Measurements from ENCODE around the gene RASD1.
"Not testable (repeated sequence)": the region's sequence is repeated elsewhere in the genome, so short reads cannot be mapped to it uniquely, and the experiment has no call there.

RASD1 gene

DNA sequence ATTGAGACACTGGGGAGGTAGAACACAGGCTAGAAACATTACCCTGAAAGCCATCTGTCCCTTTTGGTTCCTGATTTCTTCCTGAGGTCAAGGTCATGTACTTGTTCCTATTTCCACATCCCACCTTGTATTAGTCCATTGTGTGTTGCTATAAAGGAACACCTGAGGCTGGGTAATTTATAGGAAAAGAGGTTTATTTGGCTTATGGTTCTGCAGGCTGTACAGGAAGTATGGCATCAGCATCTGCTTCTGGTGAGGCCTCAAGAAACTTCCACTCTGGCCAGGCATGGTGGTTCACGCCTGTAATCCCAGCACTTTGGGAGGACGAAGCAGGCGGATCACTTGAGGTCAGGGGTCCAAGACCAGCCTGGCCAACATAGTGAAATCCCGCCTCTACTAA is 26.8 kb downstream of the RASD1 start:
- no peak for DNase-seq (ENCODE audit: low read depth, low spot score)

GRCh38 chr17:17468217-17469010 is 27.8 kb downstream of the RASD1 start:
- DNase-seq (ENCODE audit: low read depth, low spot score): no peak

GRCh38 chr17:17467720-17468119 is 28.5 kb downstream of the RASD1 start:
- DNase-seq (ENCODE audit: low read depth, low spot score): no peak

DNA sequence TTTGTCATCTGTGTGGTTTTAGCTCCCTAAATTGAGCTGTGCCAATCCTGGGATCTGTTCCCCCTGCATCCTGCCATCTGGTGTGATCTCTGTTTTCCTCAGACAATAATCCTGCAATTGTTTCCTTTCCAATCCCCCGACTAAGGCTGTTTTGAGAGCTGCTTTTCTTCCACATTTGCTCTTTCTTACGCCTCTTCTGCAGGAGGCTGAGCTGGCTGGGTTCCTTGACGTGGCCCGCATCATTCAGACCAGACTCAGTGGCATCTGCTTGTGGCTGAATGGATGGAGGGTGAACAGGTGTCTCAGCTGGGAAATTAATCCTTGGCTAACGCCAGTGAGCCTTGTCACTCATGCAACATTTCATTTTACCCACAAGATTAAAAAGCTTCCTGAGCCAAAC is 29.2 kb downstream of the RASD1 start:
- no peak for DNase-seq (ENCODE audit: low read depth, low spot score)

GRCh38 chr17:17466511-17466910 is 29.7 kb downstream of the RASD1 start:
- DNase-seq (ENCODE audit: low read depth, low spot score): no peak

DNA sequence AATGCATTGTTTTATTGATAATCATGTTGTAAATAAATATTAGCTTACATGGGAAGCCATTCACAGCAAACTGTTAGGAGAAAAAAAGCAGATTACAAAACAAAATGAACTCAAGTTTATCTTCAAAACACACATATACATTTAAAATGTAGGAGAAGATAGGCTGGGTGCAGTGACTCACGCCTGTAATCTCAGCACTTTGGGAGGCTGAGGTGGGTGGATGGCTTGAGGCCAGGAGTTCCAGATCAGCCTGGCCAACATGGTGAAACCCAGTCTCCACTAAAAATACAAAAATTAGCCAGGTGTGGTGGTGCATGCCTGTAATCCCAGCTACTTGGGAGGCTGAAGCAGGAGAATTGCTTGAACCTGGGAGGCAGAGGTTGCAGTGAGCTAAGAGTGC is 30.3 kb downstream of the RASD1 start:
- not testable (repeated sequence) for DNase-seq (ENCODE audit: low read depth, low spot score)

DNA sequence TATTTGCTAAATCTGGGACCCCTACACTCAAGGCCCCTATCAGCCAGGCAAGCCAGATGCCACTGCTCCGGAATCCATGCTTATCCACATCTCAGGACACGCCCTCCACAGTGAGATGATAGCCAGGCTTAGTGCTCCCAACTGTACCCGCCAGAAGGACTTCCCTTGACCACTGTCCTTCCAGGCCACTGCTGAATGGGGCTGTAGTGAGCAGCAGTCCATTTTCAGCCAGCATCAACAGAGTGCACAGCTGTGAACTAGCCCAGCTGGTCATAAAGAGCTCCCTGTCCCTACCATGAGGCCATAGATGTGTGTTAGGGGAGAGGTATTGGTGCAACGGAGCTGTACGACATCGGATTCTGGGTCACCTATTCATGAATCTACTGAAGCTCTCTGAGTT is 32.4 kb downstream of the RASD1 start:
- DNase-seq (ENCODE audit: low read depth, low spot score): no peak

- DNase-seq (ENCODE audit: low read depth, low spot score): no peak
Observed at GRCh38 chr17:17462048-17462824, 34.0 kb downstream of the RASD1 start.

DNA sequence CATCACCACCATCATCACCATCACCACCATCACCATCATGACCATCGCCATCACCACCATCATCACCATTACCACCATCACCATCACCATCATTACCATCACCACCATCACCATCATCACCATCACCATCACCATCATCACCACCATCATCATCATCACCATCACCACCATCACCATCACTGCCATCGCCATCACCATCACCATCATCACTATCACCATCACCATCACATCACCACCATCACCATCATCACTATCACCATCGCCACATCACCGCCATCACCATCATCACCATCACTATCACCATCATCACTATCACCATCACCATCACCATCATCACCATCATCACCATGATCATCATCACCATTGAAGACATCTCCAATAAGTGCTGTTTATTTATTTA is 36.2 kb downstream of the RASD1 start:
- no peak for DNase-seq (ENCODE audit: low read depth, low spot score)

DNA sequence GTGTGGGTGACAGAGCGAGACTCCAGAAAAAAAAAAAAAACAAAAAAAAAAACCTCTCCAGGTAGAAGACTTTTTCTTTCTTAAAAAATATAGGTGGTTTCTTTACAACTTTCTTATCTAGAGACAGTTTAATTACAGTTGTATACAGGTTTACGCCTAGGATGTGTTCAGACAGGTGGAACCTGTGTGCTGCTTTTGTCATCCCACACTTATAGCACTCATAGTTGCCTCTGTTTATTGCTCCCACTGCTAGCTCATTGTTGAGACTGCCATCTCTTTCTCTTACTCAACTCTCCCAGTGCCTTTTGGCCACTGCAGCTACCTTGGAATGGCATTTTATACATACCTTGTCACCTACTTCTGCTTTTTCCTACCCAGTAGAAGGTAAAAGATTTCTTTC is 38.5 kb downstream of the RASD1 start:
- no peak for DNase-seq (ENCODE audit: low read depth, low spot score)

- DNase-seq (ENCODE audit: low read depth, low spot score): no peak
Observed at GRCh38 chr17:17456251-17456650, 39.9 kb downstream of the RASD1 start.

DNA sequence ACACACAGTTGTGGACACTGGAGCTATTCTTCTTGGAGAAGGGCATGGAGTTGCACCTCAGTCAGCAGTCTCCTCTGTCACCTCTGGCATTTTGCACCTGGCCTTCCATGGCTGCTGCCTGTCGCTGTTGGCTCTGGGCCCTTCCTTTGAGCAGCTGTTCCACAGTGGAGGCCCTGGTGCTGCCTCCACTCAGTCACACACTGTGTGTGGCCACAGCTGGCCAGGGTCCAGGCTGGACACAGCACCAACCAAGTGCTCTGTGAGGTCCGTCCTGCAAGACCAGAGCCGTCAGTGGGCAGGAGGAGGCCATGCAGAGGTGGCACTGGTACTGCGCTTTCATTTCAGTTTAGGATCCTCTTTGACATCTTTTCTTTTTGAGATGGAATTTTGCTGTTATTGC is 41.0 kb downstream of the RASD1 start:
- DNase-seq (ENCODE audit: low read depth, low spot score): no peak

DNA sequence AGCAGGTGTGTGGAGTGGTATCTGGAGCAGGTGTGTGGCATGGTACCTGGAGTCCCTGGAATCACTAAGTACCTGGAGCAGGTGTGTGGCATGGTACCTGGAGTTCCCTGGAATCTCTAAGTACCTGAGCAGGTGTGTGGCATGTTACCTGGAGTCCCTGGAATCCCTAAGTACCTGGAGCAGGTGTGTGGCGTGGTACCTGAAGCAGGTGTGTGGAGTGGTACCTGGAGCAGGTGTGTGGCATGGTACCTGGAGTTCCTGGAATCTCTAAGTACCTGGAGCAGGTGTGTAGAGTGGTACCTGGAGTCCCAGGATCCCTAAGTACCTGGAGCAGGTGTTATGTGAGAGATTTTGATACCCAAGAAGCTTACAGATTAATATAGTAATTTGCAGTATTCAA is 41.5 kb downstream of the RASD1 start:
- not testable (repeated sequence) for DNase-seq (ENCODE audit: low read depth, low spot score)

- DNase-seq (ENCODE audit: low read depth, low spot score): no peak
Observed at GRCh38 chr17:17454276-17454675, 41.9 kb downstream of the RASD1 start.

GRCh38 chr17:17453088-17453487 is 43.1 kb downstream of the RASD1 start:
- DNase-seq (ENCODE audit: low read depth, low spot score): no peak

DNA sequence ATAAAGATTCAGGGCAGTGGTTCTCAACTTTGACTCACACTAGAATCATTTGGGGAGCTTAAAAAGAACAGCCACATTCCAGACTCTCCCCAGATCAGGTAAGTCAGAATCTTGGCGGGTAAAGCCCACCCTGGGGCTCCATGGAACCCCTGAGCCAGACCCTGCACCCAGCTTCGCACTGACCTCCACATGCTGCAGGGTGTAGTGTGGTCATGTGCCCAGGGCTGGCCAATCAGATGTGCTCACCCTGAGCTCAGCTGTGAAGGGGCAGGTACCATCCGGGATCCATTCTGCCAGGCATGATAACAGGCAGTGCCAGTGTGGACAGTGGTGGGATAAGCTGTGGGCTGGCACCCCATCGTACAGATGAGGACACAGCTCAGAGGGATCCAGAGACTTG is 47.5 kb downstream of the RASD1 start:
- DNase-seq (ENCODE audit: low read depth, low spot score): no peak

- DNase-seq (ENCODE audit: low read depth, low spot score): no peak
Observed at GRCh38 chr17:17448076-17448475, 48.1 kb downstream of the RASD1 start.

GRCh38 chr17:17447264-17447663 is 48.9 kb downstream of the RASD1 start:
- no peak for DNase-seq (ENCODE audit: low read depth, low spot score)

DNA sequence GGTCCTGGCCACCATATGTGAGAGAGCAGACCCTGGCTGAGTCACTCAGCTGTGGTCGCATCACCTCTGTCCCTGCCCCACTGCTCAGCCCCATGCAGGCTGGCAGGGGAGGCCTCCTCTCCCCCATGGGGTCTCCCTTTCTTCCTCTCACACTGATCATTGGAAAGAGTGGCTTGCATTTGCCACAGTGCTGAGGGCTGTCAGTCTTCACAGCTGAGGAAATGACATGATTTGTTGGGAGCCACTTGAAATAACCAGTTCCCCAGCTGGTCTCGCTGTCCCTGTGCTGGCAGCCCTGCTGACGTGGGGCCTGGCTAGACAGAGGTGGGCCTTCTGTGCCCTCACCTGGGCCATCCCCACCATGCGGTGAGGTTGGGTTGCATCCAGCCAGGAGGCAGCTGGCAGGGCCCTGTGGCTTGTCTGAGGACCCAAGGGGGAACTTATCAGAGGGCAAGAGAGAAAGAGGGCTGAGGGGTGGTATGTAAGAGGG is 49.5 kb downstream of the RASD1 start:
- no peak for DNase-seq (ENCODE audit: low read depth, low spot score)

DNA sequence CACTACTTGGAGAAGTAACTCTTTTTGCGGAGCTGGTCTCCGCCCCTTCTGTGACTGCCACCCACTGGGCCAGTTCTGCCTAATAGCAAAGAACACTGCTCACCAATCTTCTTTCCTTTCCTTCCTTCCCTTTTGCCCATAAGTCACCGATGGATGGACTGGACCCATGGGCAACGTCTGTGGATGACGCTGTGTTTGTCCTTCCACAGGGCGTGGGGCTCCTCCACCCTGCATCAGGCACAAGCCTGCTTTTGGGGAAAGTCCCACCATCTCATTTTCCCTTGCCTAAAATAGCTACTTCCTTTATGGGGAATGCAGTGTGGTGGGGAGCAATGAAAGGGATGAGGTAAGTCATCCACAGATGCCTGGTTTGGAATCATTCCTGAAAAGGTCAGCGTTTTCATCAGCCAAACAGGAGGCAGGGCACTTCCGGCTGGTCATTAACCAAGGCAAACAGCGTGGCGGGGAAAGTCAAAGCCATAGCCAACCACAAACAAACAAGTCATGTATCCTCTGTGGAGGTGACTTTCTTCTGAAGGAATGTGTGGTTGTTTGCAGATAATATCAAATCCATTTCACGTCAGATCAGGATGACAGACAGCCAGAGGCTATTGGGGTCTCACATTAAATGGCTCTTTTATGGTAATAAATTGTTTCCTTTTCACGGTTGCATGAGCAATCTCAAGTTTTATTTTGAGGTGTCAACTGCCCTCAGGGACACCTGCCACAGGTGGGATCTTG is 50.1 kb downstream of the RASD1 start:
- no peak for DNase-seq (ENCODE audit: low read depth, low spot score)

DNA sequence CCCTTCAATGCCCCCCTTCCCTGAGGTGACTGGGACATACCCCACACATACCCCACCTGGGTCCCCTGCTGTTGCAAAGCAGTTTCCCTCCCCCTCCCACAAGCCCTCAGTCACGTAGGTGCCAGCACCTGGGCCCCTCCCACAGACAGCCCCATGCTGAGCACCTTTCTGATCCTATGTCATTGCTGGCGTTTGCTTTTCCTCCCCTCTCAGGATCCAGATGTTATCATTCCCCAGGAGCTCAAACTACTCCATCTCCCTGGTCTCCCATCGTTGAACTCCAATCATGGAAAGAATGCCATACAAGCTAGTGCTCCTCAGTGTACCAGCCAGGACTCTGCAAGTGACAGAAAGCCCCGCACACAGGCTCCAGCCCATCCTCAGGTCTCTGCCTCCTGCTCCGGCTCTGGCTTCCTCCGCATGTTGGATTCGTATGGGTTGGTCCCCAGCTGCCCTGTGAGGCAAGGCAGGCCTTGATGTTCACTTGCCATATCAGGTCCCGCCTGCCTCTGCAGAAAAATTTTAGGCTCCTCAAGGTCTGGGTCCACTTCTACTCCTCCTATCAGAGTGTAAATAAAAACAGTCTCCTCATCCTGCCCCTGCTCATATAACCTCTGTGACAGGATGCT is 50.8 kb downstream of the RASD1 start:
- no peak for DNase-seq (ENCODE audit: low read depth, low spot score)
